Activated T-cell treated with anti-CD3 and anti-CD28 coated beads for 48 hours (primary cell): ENCODE measurements around the gene ITPKC.
A peak's percentile ranks its signal among the peaks of the same experiment; 100 is the strongest.
"Not testable (repeated sequence)": the region's sequence is repeated elsewhere in the genome, so short reads cannot be mapped to it uniquely, and the experiment has no call there.

ENCODE experiments used
- DNase-seq: peaks from one replicate; pipeline ENCODE4 v3.0.0-alpha.2; 2020; ENCODE audit warnings: low read depth

The ITPKC gene

DNA sequence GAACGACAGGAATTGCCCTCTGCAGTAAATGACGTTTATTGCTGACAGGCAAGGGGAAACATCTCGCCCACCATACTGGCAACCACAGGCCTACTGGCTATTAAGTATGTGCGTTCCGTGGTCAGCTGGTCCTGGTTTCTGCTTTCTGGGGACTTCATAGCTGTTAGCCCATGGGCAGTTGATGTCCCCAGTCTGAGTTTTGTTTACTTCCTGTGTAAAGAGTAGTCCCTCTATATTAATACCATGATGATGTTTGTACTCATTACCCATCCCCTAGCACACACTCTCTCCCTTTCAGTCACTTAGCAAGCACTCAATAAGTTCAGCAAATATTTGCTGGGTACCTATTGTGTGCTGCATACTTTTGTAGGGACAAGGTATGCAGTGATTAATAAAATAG lies 52.0 kb downstream of the ITPKC start:
- DNase-seq = no peak

DNA sequence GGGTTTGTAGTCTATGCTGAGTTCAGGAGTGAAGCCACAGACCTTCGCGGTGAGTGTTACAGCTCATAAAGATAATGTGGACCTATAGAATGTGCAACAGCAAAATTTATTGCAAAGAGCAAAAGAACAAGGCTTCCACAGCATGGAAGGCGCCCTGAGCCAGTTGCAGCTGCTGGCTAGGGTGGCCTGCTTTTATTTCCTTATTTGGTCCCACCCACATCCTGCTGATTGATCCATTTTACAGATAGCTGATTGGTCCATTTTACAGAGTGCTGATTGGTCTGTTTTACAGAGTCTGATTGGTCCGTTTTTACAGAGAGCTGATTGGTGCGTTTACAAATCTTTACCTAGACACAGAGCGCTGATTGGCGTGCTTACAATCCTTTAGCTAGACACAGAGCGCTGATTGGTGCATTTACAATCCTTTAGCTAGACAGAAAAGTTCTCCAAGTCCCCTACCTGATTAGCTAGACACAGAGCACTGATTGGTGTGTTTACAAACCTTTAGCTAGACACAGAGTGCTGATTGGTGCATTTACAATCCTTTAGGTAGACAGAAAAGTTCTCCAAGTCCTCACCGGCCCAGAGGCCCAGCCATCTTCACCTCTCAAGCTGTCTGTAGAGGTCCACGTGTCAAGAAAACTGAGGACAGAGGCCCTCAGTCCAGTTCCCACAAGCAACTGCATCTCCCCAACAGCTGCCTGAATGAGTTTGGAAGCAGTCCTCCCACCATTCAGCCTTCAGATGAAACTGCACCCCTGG lies 54.4 kb downstream of the ITPKC start:
- not testable (repeated sequence) for DNase-seq

DNA sequence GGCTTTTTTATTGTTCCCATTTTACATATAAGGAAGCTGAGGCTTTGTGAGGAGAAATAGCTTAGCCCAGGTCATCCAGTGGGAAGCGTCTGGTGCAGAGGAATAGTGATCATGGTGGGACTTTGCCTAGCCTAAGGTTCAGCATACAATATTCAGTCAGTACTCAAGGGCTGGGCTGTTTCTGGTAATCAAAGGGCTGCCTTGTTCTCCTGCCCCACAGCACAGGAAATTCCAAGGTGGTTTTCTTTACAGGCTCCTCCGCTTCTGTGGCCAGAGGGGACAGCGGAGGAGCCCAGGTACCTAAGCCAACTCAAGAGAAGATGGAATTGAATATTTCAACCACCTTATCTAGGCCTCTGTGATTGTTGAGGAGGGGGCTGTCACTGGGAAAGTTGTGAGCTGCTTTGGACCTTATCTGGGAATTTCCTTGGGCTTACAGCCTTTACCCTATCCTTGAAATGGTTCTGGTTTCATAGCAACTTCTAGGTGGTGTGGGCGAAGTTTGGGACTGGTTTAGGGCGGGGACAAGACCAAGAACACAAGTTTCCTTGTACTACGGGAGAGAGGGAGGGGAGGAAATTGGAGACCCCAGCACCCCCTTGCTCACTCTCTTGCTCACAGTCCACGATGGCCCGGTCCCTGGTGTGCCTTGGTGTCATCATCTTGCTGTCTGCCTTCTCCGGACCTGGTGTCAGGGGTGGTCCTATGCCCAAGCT lies 58.2 kb downstream of the ITPKC start, which contains the start of gene MIA:
TSS of gene MIA (plus strand) at position 606 of the 716 bp plus-strand sequence. CDS start at position 628, 22 bp downstream.
- no peak for DNase-seq

DNA sequence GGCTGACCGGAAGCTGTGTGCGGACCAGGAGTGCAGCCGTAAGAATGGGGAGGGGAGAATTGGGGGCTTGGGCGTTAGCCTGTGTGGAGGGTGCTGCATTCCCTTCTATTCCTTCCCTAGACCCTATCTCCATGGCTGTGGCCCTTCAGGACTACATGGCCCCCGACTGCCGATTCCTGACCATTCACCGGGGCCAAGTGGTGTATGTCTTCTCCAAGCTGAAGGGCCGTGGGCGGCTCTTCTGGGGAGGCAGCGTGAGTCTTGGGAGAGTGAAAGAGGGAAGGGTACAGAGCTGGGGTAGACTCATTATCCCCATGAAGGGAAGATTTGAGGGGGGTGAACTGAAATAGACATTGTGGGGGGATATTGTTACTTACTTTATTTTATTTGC lies 58.7 kb downstream of the ITPKC start:
- no peak for DNase-seq

DNA sequence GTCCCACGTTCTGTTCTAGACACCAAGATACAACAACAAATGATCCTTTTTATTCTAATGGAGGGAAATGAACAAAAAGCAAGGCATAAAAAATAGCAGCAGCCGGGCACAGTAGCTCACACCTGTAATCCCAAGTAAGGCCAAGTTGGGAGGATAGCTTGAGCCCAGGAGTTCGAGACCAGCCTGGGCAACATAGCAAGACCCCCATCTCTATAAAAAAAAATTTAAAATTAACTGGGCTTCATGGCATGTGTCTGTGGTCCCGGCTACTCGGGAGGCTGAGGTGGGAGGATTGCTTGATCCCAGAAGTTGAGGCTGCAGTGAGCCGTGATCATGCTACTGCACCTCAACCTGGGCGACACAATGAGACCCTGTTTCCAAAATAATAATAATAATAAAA lies 59.5 kb downstream of the ITPKC start:
- no peak for DNase-seq

DNA sequence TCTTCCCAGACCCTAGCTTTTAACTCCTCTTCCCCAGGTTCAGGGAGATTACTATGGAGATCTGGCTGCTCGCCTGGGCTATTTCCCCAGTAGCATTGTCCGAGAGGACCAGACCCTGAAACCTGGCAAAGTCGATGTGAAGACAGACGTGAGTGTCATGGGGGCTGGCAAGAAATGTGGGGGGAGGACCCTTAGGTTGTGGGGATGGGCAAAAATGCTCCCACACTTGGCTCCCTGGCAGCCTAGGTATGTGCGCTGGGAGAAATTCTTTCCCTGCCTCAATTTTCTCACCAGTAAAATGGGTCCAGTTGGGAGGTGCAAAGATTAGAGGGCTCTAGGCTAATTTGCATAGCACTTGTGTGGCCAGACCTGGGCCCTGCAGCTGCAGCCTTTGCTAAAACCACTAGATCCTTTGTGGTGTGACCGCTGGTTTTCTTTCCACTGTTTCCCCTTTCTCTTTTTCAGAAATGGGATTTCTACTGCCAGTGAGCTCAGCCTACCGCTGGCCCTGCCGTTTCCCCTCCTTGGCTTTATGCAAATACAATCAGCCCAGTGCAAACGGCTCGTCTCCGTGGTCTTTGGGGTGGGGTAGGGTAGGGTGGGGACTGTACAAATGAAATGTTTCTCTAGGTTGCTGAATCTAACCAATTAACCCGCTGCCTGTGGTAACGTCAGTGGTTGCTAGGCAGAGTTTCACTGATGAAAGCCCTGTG lies 60.2 kb downstream of the ITPKC start:
- peak; percentile 79 for DNase-seq

DNA sequence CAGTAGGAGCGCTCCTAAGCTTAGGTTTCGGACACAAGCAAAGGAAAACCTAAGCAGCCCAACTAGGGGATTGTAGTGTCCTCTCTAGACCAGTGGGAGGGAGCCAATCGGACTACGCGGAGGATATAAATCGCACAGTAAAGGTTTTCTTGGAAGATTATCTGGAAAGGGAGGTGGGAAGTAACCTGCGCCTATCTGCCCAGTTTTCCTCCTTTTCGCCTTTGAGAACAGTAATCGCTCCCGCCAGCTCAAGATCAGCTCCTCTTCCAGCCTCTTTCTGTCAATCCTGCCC lies 60.7 kb downstream of the ITPKC start:
- DNase-seq = no peak

DNA sequence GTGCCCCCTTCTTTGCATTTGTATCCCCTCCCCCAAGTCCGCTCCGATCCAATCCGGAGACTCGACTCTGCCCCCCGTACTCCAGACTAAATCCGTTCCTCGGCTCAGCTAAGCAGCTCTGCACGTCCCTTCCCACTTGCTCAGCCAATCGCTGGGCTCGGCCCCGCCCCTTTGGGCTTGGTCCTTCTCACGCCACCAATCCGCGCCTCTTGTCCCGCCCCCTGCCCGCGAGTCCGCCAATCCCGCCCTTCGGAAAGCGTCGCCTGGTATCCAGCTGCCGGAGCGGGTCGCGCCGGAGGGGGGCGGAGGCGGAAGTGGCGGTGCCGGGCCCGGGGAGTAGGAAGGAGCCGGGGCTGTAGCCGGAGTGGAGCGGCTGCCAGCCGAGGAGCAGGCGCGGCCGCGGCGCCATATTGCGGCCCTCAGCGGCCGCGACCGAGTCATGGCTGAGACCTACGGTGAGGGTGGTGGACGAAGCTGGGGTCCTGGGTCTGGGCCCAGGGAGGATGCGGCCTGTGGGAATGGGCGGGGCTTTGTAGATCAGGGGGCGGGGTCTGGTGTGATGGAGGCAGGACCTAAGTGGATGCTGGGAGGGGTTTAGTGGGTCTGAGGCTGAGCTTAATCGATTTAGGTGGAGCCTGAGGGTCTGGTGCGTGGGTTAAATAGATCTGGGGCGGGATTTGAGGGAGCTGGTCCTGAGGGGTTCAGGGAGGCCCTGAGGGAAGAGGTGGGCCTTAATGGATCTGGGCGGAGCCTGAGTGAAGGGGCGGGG lies 61.2 kb downstream of the ITPKC start, which contains the start of gene RAB4B:
TSS of gene RAB4B (plus strand) at position 311 of the 769 bp plus-strand sequence. CDS start at position 440, 129 bp downstream.
- DNase-seq = peak; percentile 100

DNA sequence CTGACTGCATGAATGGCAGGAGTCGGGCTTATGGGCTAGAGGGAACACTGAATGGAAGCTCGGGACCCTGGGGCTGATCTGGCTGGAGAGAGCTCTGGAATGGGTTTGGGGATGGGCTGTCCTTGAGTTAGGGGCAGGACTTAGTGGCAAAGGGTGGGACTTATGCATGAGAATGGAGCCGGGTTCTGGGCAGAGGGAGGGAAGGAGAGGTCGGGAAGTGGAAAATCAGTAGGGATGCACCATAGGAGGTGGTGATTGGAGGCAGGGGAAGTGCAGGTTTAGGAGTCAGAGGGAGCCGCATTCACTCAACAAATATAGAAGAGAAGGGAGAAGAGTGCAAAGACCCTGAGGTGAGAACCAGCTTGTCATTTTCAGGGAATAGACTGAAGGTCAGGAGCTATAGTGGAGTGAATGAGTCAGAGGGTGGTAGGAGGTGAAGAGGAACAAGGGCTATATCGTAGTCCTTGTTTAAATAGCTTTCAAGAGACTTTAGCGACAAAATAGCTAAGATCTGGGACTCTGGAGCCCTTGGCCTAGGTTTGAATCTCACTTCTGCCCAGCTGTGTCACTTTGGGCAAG lies 61.9 kb downstream of the ITPKC start:
- DNase-seq = no peak

DNA sequence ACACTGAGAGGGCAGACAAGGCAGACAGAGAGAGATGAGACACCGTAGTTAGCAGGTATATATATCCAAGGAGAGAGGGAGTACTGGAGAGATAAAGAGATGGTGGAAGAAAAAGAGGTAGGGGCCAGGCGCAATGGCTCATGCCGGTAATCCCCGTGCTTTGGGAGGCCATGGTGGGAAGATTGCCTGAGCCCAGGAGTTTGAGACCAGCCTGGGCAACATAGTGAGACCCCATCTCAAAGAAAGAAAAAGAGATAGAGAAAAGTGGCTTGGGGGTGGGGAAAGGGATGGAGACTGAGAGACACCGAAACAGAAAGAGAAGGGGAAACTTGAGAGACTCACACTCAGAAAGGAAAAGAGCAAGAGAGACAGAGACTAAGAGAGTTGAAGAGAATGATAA lies 63.7 kb downstream of the ITPKC start:
- DNase-seq = no peak

DNA sequence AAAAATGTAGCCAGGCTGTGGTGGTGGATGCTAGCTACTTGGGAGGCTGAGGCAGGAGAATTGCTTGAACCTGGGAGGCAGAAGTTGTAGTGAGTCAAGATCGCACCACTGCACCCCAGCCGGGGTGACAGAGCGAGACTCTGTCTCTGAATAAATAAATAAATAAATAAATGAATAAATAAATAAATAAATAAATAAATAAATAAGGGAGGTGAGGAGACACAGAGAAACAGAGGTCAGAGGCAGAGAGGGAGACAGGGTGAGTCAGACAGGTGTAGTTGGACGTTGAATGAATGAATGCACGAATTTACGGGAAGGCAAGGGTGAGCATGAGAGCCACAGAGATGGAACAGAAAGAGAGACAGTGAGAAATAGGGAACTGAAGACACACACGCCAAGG lies 64.2 kb downstream of the ITPKC start:
- no peak for DNase-seq

DNA sequence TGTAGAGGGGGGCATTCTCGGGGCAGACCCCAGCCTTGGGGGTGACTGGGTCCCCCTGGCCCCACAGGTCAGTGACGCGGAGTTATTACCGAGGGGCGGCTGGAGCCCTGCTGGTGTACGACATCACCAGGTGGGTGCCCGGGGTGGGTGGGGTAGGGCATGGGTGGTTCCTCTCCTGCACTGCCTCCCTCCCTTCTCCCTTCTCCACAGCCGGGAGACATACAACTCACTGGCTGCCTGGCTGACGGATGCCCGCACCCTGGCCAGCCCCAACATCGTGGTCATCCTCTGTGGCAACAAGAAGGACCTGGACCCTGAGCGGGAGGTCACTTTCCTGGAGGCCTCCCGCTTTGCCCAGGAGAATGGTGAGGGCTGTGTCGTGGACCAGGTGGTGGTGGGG lies 66.8 kb downstream of the ITPKC start:
- no peak for DNase-seq

DNA sequence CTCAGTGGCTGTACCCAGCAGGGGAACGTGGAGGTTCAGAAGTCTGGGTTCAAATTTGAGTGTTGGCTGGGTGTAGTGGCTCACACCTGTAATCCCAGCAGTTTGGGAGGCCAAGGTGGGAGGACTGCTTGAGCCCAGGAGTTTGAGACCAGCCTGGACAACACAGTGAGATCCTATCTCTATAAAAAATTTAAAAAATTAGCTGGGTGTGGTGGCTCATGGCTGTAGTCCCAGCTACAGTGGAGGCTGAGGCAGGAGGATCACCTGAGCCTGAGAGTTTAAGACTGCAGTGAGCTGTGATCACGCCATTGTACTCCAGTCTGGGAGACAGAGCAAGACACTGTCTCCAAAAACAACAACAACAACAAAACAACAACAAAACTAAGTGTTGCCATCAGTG lies 67.2 kb downstream of the ITPKC start:
- not testable (repeated sequence) for DNase-seq

DNA sequence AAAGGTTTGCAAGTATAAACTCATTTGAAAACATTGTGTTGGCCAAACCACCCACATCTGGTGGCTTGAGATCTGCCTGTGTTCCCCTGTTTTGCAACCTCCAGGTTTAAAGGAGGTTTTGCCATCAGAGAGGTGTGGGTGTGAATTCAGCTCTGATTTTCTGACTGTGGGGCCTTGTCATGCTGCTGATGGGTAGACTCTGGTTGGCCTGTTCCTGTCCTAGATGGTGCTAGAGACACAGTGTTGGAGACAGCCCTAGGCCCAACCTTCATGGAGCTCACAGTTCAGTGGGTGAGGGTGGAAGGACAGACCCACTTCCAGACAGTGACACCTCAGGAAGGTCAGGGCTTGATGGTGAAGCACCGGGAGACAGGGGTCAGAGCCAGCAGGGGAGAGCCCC lies 68.6 kb downstream of the ITPKC start:
- no peak for DNase-seq

DNA sequence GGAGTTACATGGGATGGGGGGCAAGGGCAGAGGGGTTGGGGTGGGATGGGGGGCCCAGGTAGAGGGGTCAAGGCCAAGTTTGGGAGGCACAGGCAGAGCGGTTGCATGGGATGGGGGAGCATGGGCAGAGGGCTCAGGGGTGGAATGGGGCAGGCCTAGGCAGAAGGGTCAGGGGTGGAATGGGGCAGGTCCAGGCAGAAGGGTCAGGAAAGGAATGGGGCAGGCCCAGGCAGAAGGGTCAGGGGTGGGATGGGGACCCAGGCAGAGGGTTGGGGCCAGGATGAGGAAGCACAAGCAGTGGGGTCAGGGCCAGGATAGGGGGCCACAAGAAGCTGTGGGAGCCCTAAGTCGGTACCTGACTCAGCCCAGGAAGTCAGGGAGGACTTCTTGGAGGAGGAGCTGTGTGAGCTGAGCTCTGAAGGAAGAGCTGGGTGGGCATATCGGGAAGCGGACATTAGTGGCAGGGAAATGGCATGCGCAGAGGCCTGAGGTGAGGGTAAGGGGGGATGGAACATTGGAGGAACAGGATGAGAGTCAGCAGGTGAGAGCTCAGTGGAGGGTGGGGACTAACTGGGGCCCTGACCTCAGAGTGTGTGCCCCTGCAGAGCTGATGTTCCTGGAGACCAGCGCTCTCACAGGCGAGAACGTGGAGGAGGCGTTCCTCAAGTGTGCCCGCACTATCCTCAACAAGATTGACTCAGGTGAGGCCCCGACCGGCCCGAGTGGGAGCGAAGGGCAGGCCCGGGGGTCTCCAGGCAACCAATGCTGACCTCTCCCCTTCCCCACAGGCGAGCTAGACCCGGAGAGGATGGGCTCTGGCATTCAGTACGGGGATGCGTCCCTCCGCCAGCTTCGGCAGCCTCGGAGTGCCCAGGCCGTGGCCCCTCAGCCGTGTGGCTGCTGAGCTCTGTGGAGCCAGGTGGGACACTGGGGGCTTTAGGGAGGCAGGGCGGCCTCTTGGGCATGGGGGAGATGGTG lies 69.4 kb downstream of the ITPKC start:
- DNase-seq = no peak
